Cardiac septum (tissue), 1 donor: ENCODE measurements around the gene ACSL4. TPM values are rescaled to one million over a fixed set of nuclear protein-coding genes. Genes with fewer than 3 reads are reported as not detected.
"Not testable (repeated sequence)": the region's sequence is repeated elsewhere in the genome, so short reads cannot be mapped to it uniquely, and the experiment has no call there.

Experiments
- DNase-seq: peaks from one replicate; pipeline ENCODE4 v3.0.0-alpha.2; 2020; ENCODE audit warnings: low spot score
- intact Hi-C: fragments of 100-400 bp; cut with DNase I; formaldehyde crosslinking; loops from one replicate; pipeline ENCODE4 v1.14.0; 2022
- total RNA-seq: library from RNA; stranded (reverse); fragmentation: NEBNext Ultra II Directional; extraction: Animal tissue kit (Norgen Biotek cat#: 25700); gene quantifications from one replicate; pipeline ENCODE4 v1.2.1, GENCODE V29; 2021
- donor health status: DM: no; HTN: no; CAD: no.

Gene ACSL4
- total RNA-seq, 1 donor from 2014 or later = 49.4 TPM

- DNase-seq = no peak
- intact Hi-C loops = loop anchor here (5.0 kb wide), 1 partner anchor 124 kb away; no protein-coding TSS in a partner anchor
Observed at GRCh38 chrX:109733613-109734083, 591 bp upstream of the ACSL4 start.

- DNase-seq = no peak
- intact Hi-C loops = loop anchor here (5.0 kb wide), 1 partner anchor 125 kb away; no protein-coding TSS in a partner anchor
Observed at GRCh38 chrX:109732017-109732801, 848 bp downstream of the ACSL4 start.

- intact Hi-C loops = no loop called here
- no peak for DNase-seq
Observed at GRCh38 chrX:109728173-109728535, 4.9 kb downstream of the ACSL4 start.

GRCh38 chrX:109724971-109725370 lies 8.1 kb downstream of the ACSL4 start:
- DNase-seq, intact Hi-C loops: not testable (repeated sequence)

- no peak for DNase-seq
- intact Hi-C loops = no loop called here
Observed at GRCh38 chrX:109720947-109721346, 12.1 kb downstream of the ACSL4 start.

GRCh38 chrX:109719264-109719663 lies 13.8 kb downstream of the ACSL4 start:
- intact Hi-C loops = loop anchor here (10.0 kb wide), 3 partner anchors 166 to 426 kb away; partner anchors contain the start of gene TMEM164
- DNase-seq = no peak

GRCh38 chrX:109716431-109717028 lies 16.5 kb downstream of the ACSL4 start:
- intact Hi-C loops = loop anchor here (10.0 kb wide), 3 partner anchors 168 to 428 kb away; partner anchors contain the start of gene TMEM164
- no peak for DNase-seq

- intact Hi-C loops = loop anchor here (10.0 kb wide), 3 partner anchors 170 to 430 kb away; partner anchors contain the start of gene TMEM164
- no peak for DNase-seq
Observed at GRCh38 chrX:109714340-109714958, 18.6 kb downstream of the ACSL4 start.

GRCh38 chrX:109710181-109710580 lies 22.9 kb downstream of the ACSL4 start:
- DNase-seq = no peak
- intact Hi-C loops = loop anchor here (10.0 kb wide), 3 partner anchors 175 to 435 kb away; partner anchors contain the start of gene TMEM164

- DNase-seq = no peak
- intact Hi-C loops = no loop called here
Observed at GRCh38 chrX:109709129-109709631, 23.9 kb downstream of the ACSL4 start.

- no peak for DNase-seq
- intact Hi-C loops = no loop called here
Observed at GRCh38 chrX:109707720-109708119, 25.3 kb downstream of the ACSL4 start.

GRCh38 chrX:109707319-109707718 lies 25.7 kb downstream of the ACSL4 start:
- intact Hi-C loops = no loop called here
- no peak for DNase-seq

GRCh38 chrX:109704563-109704962 lies 28.5 kb downstream of the ACSL4 start:
- intact Hi-C loops = no loop called here
- DNase-seq = no peak

- DNase-seq = no peak
- intact Hi-C loops = no loop called here
Observed at GRCh38 chrX:109697855-109698254, 35.2 kb downstream of the ACSL4 start.

- DNase-seq = no peak
- intact Hi-C loops = no loop called here
Observed at GRCh38 chrX:109696146-109696740, 36.8 kb downstream of the ACSL4 start.

GRCh38 chrX:109695637-109696036 lies 37.4 kb downstream of the ACSL4 start:
- DNase-seq = no peak

GRCh38 chrX:109691752-109692151 lies 41.3 kb downstream of the ACSL4 start:
- intact Hi-C loops = no loop called here
- no peak for DNase-seq

More at GRCh38 chrX:109695637-109696036, 37.4 kb downstream of the ACSL4 start:
- intact Hi-C loops = no loop called here

- no peak for DNase-seq
- intact Hi-C loops = no loop called here
Observed at GRCh38 chrX:109691277-109691676, 41.8 kb downstream of the ACSL4 start.

GRCh38 chrX:109687903-109688302 lies 45.2 kb downstream of the ACSL4 start:
- no peak for DNase-seq
- intact Hi-C loops = no loop called here

- intact Hi-C loops = no loop called here
- DNase-seq = no peak
Observed at GRCh38 chrX:109685656-109686078, 47.4 kb downstream of the ACSL4 start.
